IMR-90 (cell line): ENCODE data around the gene SINHCAF. TPM values are rescaled to one million over a fixed set of nuclear protein-coding genes. Genes with fewer than 3 reads are reported as not detected.

Experiments
- ATAC-seq: fragments of 200-7000 bp; cut with Tn5 transposase; 2 replicates; pipeline ENCODE4 v1.9.1; 2020; ENCODE audit warnings: low read depth, mild to moderate bottlenecking, moderate library complexity
- BruUV-seq: library from RNA; stranded (reverse); fragments of 400-500 nt; replicated peaks from 2 replicates; lab custom pipeline; 2021; lab: Mats Ljungman, UMichigan
- CTCF ChIA-PET: fragments of 300-600 bp; formaldehyde crosslinking; extraction: SDS; loops from one replicate; lab custom pipeline; 2021; ENCODE audit warnings: antibody characterized with exemption; lab: Yijun Ruan, JAX
- POLR2A ChIA-PET: fragments of 300-600 bp; sonication (Branson Sonifier 250); formaldehyde crosslinking; loops from one replicate; lab custom pipeline; 2022; ENCODE audit warnings: antibody characterized with exemption; ENCODE audit not compliant: unreplicated experiment; lab: Charles Lee
- DNase-seq: peaks from one replicate; pipeline ENCODE4 v3.0.0; 2013
- H2AFZ ChIP-seq: replicated peaks from 2 replicates; pipeline ENCODE3; 2013; ENCODE audit warnings: low read length, mild to moderate bottlenecking; ENCODE audit not compliant: poor library complexity
- H2AK5ac ChIP-seq: 2 replicates; pipeline ENCODE4 v1.6.1; 2013; ENCODE audit warnings: low read depth, low read length, inconsistent platforms
- H2AK9ac ChIP-seq: replicated peaks from 2 replicates; pipeline ENCODE3; 2013; ENCODE audit warnings: mild to moderate bottlenecking, low read depth, low read length, moderate library complexity; ENCODE audit not compliant: poor library complexity
- H2BK120ac ChIP-seq: 2 replicates; pipeline ENCODE4 v1.6.1; 2013; ENCODE audit warnings: low read depth, low read length, inconsistent platforms
- H2BK15ac ChIP-seq: 3 replicates; pipeline ENCODE4 v1.6.1; 2013; ENCODE audit warnings: low read depth, low read length, inconsistent platforms
- H2BK20ac ChIP-seq: 2 replicates; pipeline ENCODE4 v1.6.1; 2013; ENCODE audit warnings: low read depth, mild to moderate bottlenecking, inconsistent platforms, low read length, moderate library complexity
- H2BK5ac ChIP-seq: 2 replicates; pipeline ENCODE4 v1.6.1; 2013; ENCODE audit warnings: mild to moderate bottlenecking, low read depth, low read length, inconsistent platforms; ENCODE audit not compliant: poor library complexity, severe bottlenecking
- H3K14ac ChIP-seq: replicated peaks from 2 replicates; pipeline ENCODE4 v1.6.1; 2013; ENCODE audit warnings: low read depth, low read length, inconsistent platforms
- H3K18ac ChIP-seq: 2 replicates; pipeline ENCODE4 v1.6.1; 2013; ENCODE audit warnings: low read depth, low read length, control low read depth
- H3K23ac ChIP-seq: 2 replicates; pipeline ENCODE4 v1.6.1; 2013; ENCODE audit warnings: low read depth, low read length, inconsistent platforms
- H3K27ac ChIP-seq: 2 replicates; pipeline ENCODE4 v1.5.1; 2013; ENCODE audit warnings: mild to moderate bottlenecking, control low read depth, low read length; ENCODE audit not compliant: insufficient read depth
- H3K27me3 ChIP-seq: 2 replicates; pipeline ENCODE4 v1.6.1; 2013; ENCODE audit warnings: low read length; ENCODE audit not compliant: control insufficient read depth, insufficient read depth
- H3K36me3 ChIP-seq: 2 replicates; pipeline ENCODE4 v1.6.1; 2013; ENCODE audit warnings: low read length, mixed read lengths; ENCODE audit not compliant: control insufficient read depth, insufficient read depth
- H3K4ac ChIP-seq: 2 replicates; pipeline ENCODE4 v1.6.1; 2013; ENCODE audit warnings: low read depth, low read length, inconsistent platforms
- H3K4me1 ChIP-seq: 2 replicates; pipeline ENCODE4 v1.6.1; 2013; ENCODE audit warnings: low read length, mixed read lengths; ENCODE audit not compliant: control insufficient read depth, insufficient read depth
- H3K4me2 ChIP-seq: 2 replicates; pipeline ENCODE4 v1.6.1; 2013; ENCODE audit warnings: low read depth, mild to moderate bottlenecking, control low read depth, low read length, moderate library complexity
- H3K4me3 ChIP-seq: 2 replicates; pipeline ENCODE4 v1.5.1; 2013; ENCODE audit warnings: low read depth, mild to moderate bottlenecking, control low read depth, low read length, moderate library complexity; ENCODE audit not compliant: insufficient read depth
- H3K56ac ChIP-seq: 2 replicates; pipeline ENCODE4 v1.6.1; 2013; ENCODE audit warnings: low read length, inconsistent platforms; ENCODE audit not compliant: insufficient read depth; ENCODE audit errors: extremely low read depth
- H3K79me1 ChIP-seq, 2 experiments: 2 replicates each; pipeline ENCODE4 v1.6.1; 2013; ENCODE audit warnings: low read length in 2 of 2, inconsistent platforms in 1 of 2, low read depth in 1 of 2
- H3K9ac ChIP-seq: 2 replicates; pipeline ENCODE4 v1.6.1; 2013; ENCODE audit warnings: low read depth, low read length, control low read depth
- H3K9me1 ChIP-seq: 2 replicates; pipeline ENCODE4 v1.6.1; 2013; ENCODE audit warnings: low read length, inconsistent platforms; ENCODE audit not compliant: insufficient read depth
- H3K9me3 ChIP-seq: 2 replicates; pipeline ENCODE4 v1.6.1; 2013; ENCODE audit warnings: low read length; ENCODE audit not compliant: control insufficient read depth, insufficient read depth
- H4K20me1 ChIP-seq: 2 replicates; pipeline ENCODE4 v1.6.1; 2013; ENCODE audit warnings: low read length, inconsistent platforms; ENCODE audit not compliant: insufficient read depth
- H4K5ac ChIP-seq: 2 replicates; pipeline ENCODE4 v1.6.1; 2013; ENCODE audit warnings: mild to moderate bottlenecking, low read depth, low read length, control low read depth
- H4K8ac ChIP-seq, 2 experiments: 2 replicates each; pipeline ENCODE4 v1.6.1; 2013; ENCODE audit warnings: low read depth in 2 of 2, low read length in 2 of 2, control low read depth in 1 of 2, inconsistent platforms in 1 of 2
- H4K91ac ChIP-seq: 2 replicates; pipeline ENCODE4 v1.6.1; 2013; ENCODE audit warnings: low read depth, low read length, inconsistent platforms; ENCODE audit not compliant: insufficient read depth
- CEBPB ChIP-seq: IDR thresholded peaks from 2 replicates; pipeline ENCODE4 v1.6.1; 2012; ENCODE audit warnings: low read depth, low read length, improper control_type of control experiment
- CTCF ChIP-seq: conservative IDR thresholded peaks from 2 replicates; pipeline ENCODE4 v1.5.1; 2012; ENCODE audit warnings: mild to moderate bottlenecking, low read depth, low read length, improper control_type of control experiment
- FOS ChIP-seq: fragments of 150-350 bp; IDR thresholded peaks from 2 replicates; pipeline ENCODE4 v1.6.1; 2016; ENCODE audit warnings: low read depth, low read length
- MAZ ChIP-seq: IDR thresholded peaks from 2 replicates; pipeline ENCODE4 v1.6.1; 2012; ENCODE audit warnings: low read depth, mild to moderate bottlenecking, low read length, improper control_type of control experiment, moderate library complexity, borderline replicate concordance
- MXI1 ChIP-seq: IDR thresholded peaks from 2 replicates; pipeline ENCODE4 v1.6.1; 2012; ENCODE audit warnings: low read depth, mild to moderate bottlenecking, low read length, moderate library complexity, borderline replicate concordance
- RAD21 ChIP-seq: IDR thresholded peaks from 2 replicates; pipeline ENCODE4 v1.6.1; 2012; ENCODE audit warnings: low read length, improper control_type of control experiment
- RCOR1 ChIP-seq: IDR thresholded peaks from 2 replicates; pipeline ENCODE4 v1.6.1; 2012; ENCODE audit warnings: mild to moderate bottlenecking, low read length, improper control_type of control experiment; ENCODE audit not compliant: insufficient replicate concordance
- RFX5 ChIP-seq: IDR thresholded peaks from 2 replicates; pipeline ENCODE4 v1.8.0; 2012; ENCODE audit warnings: low read depth, mild to moderate bottlenecking, low read length, moderate library complexity
- USF2 ChIP-seq: fragments of 150-350 bp; IDR thresholded peaks from 2 replicates; pipeline ENCODE4 v1.6.1; 2017; ENCODE audit warnings: mild to moderate bottlenecking, antibody characterized with exemption, low read length, low read depth
- WGBS, 2 experiments: methylation state at CpG; one replicate each; pipeline versions ENCODE4 v1.1.5 to v1.1.7; 2013; ENCODE audit warnings: missing lambda C conversion rate in 2 of 2; ENCODE audit not compliant: insufficient read length in 1 of 2; ENCODE audit errors: extremely low coverage in 2 of 2; 5-methylcytosine and 5-hydroxymethylcytosine counted together
- dilution Hi-C: fragments of 300-500 bp; cut with HindIII; formaldehyde crosslinking; loops from one replicate; pipeline ENCODE4 v1.14.3; 2018; ENCODE audit warnings: low sequenced_read_pairs; ENCODE audit not compliant: unreplicated experiment
- in situ Hi-C: fragments of 300-500 bp; cut with MboI; formaldehyde crosslinking; loops from 3 replicates; pipeline ENCODE4 v1.14.3; 2019; ENCODE audit warnings: low sequenced_read_pairs, inconsistent platforms, mixed read lengths
- intact Hi-C: fragments of 100-400 bp; cut with micrococcal nuclease; formaldehyde crosslinking; loops from 2 replicates; pipeline ENCODE4 v1.10.0; 2022
- polyA plus RNA-seq, 3 experiments: library from polyadenylated mRNA; depleted of rRNA; stranded (reverse); fragments of >200 nt; gene quantifications; 2 replicates each; pipeline ENCODE4 v1.2.3, GENCODE V29; 2012; ENCODE audit warnings: low replicate concordance in 1 of 3
- total RNA-seq: library from RNA; depleted of rRNA; stranded (reverse); fragments of >200 nt; gene quantifications from 2 replicates; pipeline ENCODE4 v1.2.3, GENCODE V29; 2012

Gene SINHCAF
- total and polyA plus RNA-seq, 2 of the 4 experiments (the other 2 are of a cell fraction): 21.6 to 30.8 TPM

GRCh38 chr12:31339831-31340622 is 14.1 kb upstream of the SINHCAF start:
- H3K79me1 ChIP-seq: no peaks in the 10 kb centered on the region
- no peak overlapping the region for H3K4me3 ChIP-seq
- no TSS peak for BruUV-seq
- no peak overlapping the region for H4K91ac ChIP-seq
- no peak overlapping the region for H3K4ac ChIP-seq
- no peak overlapping the region for H2AFZ ChIP-seq
- no peak overlapping the region for H2BK15ac ChIP-seq
- no peaks in the 10 kb centered on the region for H4K20me1 ChIP-seq
- no peak overlapping the region for H3K18ac ChIP-seq
- no peak overlapping the region for H4K8ac ChIP-seq
- no peak overlapping the region for H2BK20ac ChIP-seq
- CTCF ChIA-PET: interaction anchor here (0.7 kb wide), 1 partner anchor 24 kb away, joined by 4 read pairs; no protein-coding TSS in a partner anchor
- ATAC-seq (no peak), DNase-seq (no peak)
- H2AK5ac ChIP-seq: no peak overlapping the region
- H3K27me3 ChIP-seq: no peaks in the 10 kb centered on the region
- no peak overlapping the region for H3K14ac ChIP-seq
- no peak overlapping the region for H3K4me2 ChIP-seq
- in situ Hi-C loops: no loop called here
- H3K9ac ChIP-seq: no peak overlapping the region
- dilution Hi-C loops: no loop called here
- no peak for TF ChIP-seq CEBPB
- no peak for TF ChIP-seq RFX5
- TF ChIP-seq MXI1: no peak
- TF ChIP-seq MAZ: no peak
- no peak for TF ChIP-seq CTCF
- no peak for TF ChIP-seq USF2
- TF ChIP-seq RCOR1: no peak
- TF ChIP-seq FOS: no peak
- TF ChIP-seq RAD21: no peak
- intact Hi-C loops: no loop called here
- no peaks in the 10 kb centered on the region for H3K36me3 ChIP-seq
- 60% methylated on average over 1 of the region's 10 CpGs; no CpG with 5 or more reads in 1 of the 2 experiments for WGBS, 2 experiments
- H3K27ac ChIP-seq: no peak overlapping the region
- no peaks in the 10 kb centered on the region for H3K4me1 ChIP-seq
- H3K9me1 ChIP-seq: no peaks in the 10 kb centered on the region
- POLR2A ChIA-PET: no interaction called here
- H3K23ac ChIP-seq: no peak overlapping the region
- no peak overlapping the region for H4K5ac ChIP-seq
- H3K9me3 ChIP-seq: no peaks in the 10 kb centered on the region
- H2BK5ac ChIP-seq: no peak overlapping the region
- no peak overlapping the region for H3K56ac ChIP-seq
- H2BK120ac ChIP-seq: no peak overlapping the region
- no peak overlapping the region for H2AK9ac ChIP-seq
